A673 (cell line): Measurements from ENCODE around the gene ZC3H12A.

ENCODE experiments used
- CTCF ChIP-seq: fragments of 300-800, 200-600 bp; sonication (generic); conservative IDR thresholded peaks from 2 replicates; pipeline ENCODE4 v1.5.1; 2017; ENCODE audit warnings: low read depth, mild to moderate bottlenecking, antibody characterized with exemption, low read length, moderate library complexity, mixed read lengths
- EZH2 ChIP-seq: fragments of 200-600 bp; sonication (generic); IDR thresholded peaks from 2 replicates; pipeline ENCODE4 v1.6.1; 2017; ENCODE audit warnings: borderline replicate concordance, low read depth, mild to moderate bottlenecking, mixed read lengths, antibody characterized with exemption, low read length; ENCODE audit not compliant: poor library complexity, severe bottlenecking

GRCh38 chr1:37495875-37496274 lies 21.5 kb downstream of the ZC3H12A start:
- TF ChIP-seq CTCF (no peak), EZH2 (no peak)
